Measurements from ENCODE around the gene MGAT4A.
A peak's percentile ranks its signal among the peaks of the same experiment; 100 is the strongest.
"Not testable (repeated sequence)": the region's sequence is repeated elsewhere in the genome, so short reads cannot be mapped to it uniquely, and the experiment has no call there.

MGAT4A gene

GRCh38 chr2:98601532-98602132 lies 129.3 kb downstream of the MGAT4A start:
- DNase-seq, result no peak

GRCh38 chr2:98598781-98599428 lies 132.0 kb downstream of the MGAT4A start:
- DNase-seq, result no peak

- DNase-seq, result not testable (repeated sequence)
Observed at GRCh38 chr2:98594665-98595064, 136.3 kb downstream of the MGAT4A start.

- DNase-seq, result no peak
Observed at GRCh38 chr2:98592565-98592964, 138.4 kb downstream of the MGAT4A start.

- no peak for DNase-seq
Observed at GRCh38 chr2:98589489-98589888, 141.4 kb downstream of the MGAT4A start.

- peak; percentile 12 for DNase-seq
Observed at GRCh38 chr2:98588880-98589431, 142.0 kb downstream of the MGAT4A start.

GRCh38 chr2:98586551-98587140 lies 144.3 kb downstream of the MGAT4A start:
- DNase-seq, result no peak

- no peak for DNase-seq
Observed at GRCh38 chr2:98585386-98585785, 145.5 kb downstream of the MGAT4A start.

- DNase-seq, result no peak
Observed at GRCh38 chr2:98583816-98584618, 146.9 kb downstream of the MGAT4A start.

- no peak for DNase-seq
Observed at GRCh38 chr2:98583276-98583675, 147.7 kb downstream of the MGAT4A start.

GRCh38 chr2:98582523-98582922 lies 148.4 kb downstream of the MGAT4A start:
- DNase-seq, result no peak

- no peak for DNase-seq
Observed at GRCh38 chr2:98580656-98581284, 150.2 kb downstream of the MGAT4A start.

GRCh38 chr2:98579926-98580325 lies 151.0 kb downstream of the MGAT4A start:
- no peak for DNase-seq

GRCh38 chr2:98578231-98578630 lies 152.7 kb downstream of the MGAT4A start:
- no peak for DNase-seq

- no peak for DNase-seq
Observed at GRCh38 chr2:98577313-98577712, 153.6 kb downstream of the MGAT4A start.

- DNase-seq, result no peak
Observed at GRCh38 chr2:98576666-98577312, 154.1 kb downstream of the MGAT4A start.

GRCh38 chr2:98573426-98573825 lies 157.5 kb downstream of the MGAT4A start:
- DNase-seq, result no peak

GRCh38 chr2:98572676-98573075 lies 158.3 kb downstream of the MGAT4A start:
- no peak for DNase-seq

GRCh38 chr2:98572211-98572610 lies 158.7 kb downstream of the MGAT4A start:
- no peak for DNase-seq

GRCh38 chr2:98571796-98572195 lies 159.1 kb downstream of the MGAT4A start:
- DNase-seq, result no peak

- DNase-seq, result no peak
Observed at GRCh38 chr2:98571121-98571701, 159.7 kb downstream of the MGAT4A start.

- no peak for DNase-seq
Observed at GRCh38 chr2:98570356-98570755, 160.6 kb downstream of the MGAT4A start.
